Activated B cell treated with CpG ODN at 0.5 μM for 24 hours (primary cell): ENCODE results near the gene NR3C1. TPM values are rescaled to one million over a fixed set of nuclear protein-coding genes. Genes with fewer than 3 reads are reported as not detected.

Experiments
- ATAC-seq: fragments of 200-7000 bp; cut with Tn5 transposase; one replicate; pipeline ENCODE4 v1.10.0; 2021; ENCODE audit warnings: low read depth, mild to moderate bottlenecking, moderate library complexity
- CTCF ChIA-PET: fragments of 350-600 bp; sonication (Branson Sonifier 250); formaldehyde crosslinking; loops from one replicate; lab custom pipeline; 2021; ENCODE audit warnings: antibody characterized with exemption; lab: Charles Lee
- POLR2A ChIA-PET: fragments of 350-600 bp; sonication (Branson Sonifier 250); formaldehyde crosslinking; loops from one replicate; lab custom pipeline; 2021; ENCODE audit warnings: antibody characterized with exemption; lab: Charles Lee
- DNase-seq: peaks from one replicate; pipeline ENCODE4 v3.0.0; 2022
- H3K27ac Mint-ChIP-seq: one replicate; pipeline ENCODE4 v1.8.0; 2020; ENCODE audit warnings: mixed read lengths
- H3K27me3 Mint-ChIP-seq: one replicate; pipeline ENCODE4 v1.8.0; 2021; ENCODE audit warnings: mixed read lengths
- H3K36me3 Mint-ChIP-seq: one replicate; pipeline ENCODE4 v1.8.0; 2021; ENCODE audit warnings: low read depth, mixed read lengths
- H3K4me1 Mint-ChIP-seq: one replicate; pipeline ENCODE4 v1.8.0; 2021; ENCODE audit warnings: mixed read lengths
- H3K4me3 Mint-ChIP-seq: one replicate; pipeline ENCODE4 v1.8.0; 2020; ENCODE audit warnings: mild to moderate bottlenecking, mixed read lengths
- H3K9me3 Mint-ChIP-seq: one replicate; pipeline ENCODE4 v1.8.0; 2020; ENCODE audit warnings: mixed read lengths
- CTCF ChIP-seq: fragments of 200-600 bp; IDR thresholded peaks from one replicate; pipeline ENCODE4 v1.8.0; 2022; ENCODE audit warnings: antibody characterized with exemption, mild to moderate bottlenecking
- intact Hi-C: fragments of 100-400 bp; cut with micrococcal nuclease; formaldehyde crosslinking; loops from one replicate; pipeline ENCODE4 v1.15.1; 2024
- total RNA-seq: library from RNA; stranded (reverse); gene quantifications from 2 replicates; pipeline ENCODE4 v1.2.3, GENCODE V29; 2022

Gene NR3C1
- total RNA-seq, 1 donor from 2014 or later, result 110 TPM

- no peak overlapping the region for H3K27ac Mint-ChIP-seq
- H3K4me1 Mint-ChIP-seq, result peaks cover 57% of the 10 kb centered on the region
- ChIA-PET CTCF (no interaction called here), POLR2A (no interaction called here)
- H3K4me3 Mint-ChIP-seq, result no peak overlapping the region
- no peaks in the 10 kb centered on the region for H3K9me3 Mint-ChIP-seq
- ATAC-seq (no peak), DNase-seq (no peak)
- H3K27me3 Mint-ChIP-seq, result no peaks in the 10 kb centered on the region
- peaks cover 56% of the 10 kb centered on the region for H3K36me3 Mint-ChIP-seq
- TF ChIP-seq CTCF, result no peak
- intact Hi-C loops, result loop anchor here (10.0 kb wide), 1 partner anchor 512 kb away; no protein-coding TSS in a partner anchor
These were observed 90.7 kb downstream of the NR3C1 start for GRCh38 chr5:143312822-143313221.

DNA sequence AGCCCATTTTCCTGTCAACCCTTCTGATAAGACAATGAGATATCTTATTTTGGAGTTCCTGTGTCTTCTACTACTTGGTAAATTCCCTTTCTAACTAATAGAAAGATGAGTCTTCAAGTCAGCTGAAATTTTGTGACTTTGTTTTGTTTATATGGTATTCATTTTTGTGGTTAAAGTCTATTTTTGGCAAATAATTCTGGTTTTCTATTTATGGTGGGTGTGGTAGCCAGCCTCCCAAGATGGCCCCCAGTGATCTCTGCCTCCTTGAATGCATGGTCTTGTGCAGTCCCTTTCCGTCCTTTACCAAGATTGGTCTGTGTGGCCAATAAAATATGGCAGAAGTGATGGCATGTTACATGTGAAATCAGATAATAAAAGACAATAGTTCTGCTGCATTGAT, 91.5 kb downstream of the NR3C1 start:
- ChIA-PET POLR2A (no interaction called here), CTCF (no interaction called here)

GRCh38 chr5:143311428-143311827, 92.1 kb downstream of the NR3C1 start:
- no peak for TF ChIP-seq CTCF
- intact Hi-C loops, result loop anchor here (10.0 kb wide), 1 partner anchor 513 kb away; no protein-coding TSS in a partner anchor
- CTCF ChIA-PET, result no interaction called here
- no peaks in the 10 kb centered on the region for H3K27me3 Mint-ChIP-seq
- peaks cover 46% of the 10 kb centered on the region for H3K4me1 Mint-ChIP-seq
- ATAC-seq, result no peak
- no peaks in the 10 kb centered on the region for H3K9me3 Mint-ChIP-seq
- no peak for DNase-seq
- H3K4me3 Mint-ChIP-seq, result no peak overlapping the region
- POLR2A ChIA-PET, result interaction anchor here (0.6 to 0.7 kb wide), 3 partner anchors 126 to 321 kb away, joined by 5 to 6 read pairs (median 5); no protein-coding TSS in a partner anchor
- no peak overlapping the region for H3K27ac Mint-ChIP-seq
- H3K36me3 Mint-ChIP-seq, result peaks cover 65% of the 10 kb centered on the region

More for the DNA sequence above, 91.5 kb downstream of the NR3C1 start:
- Mint-ChIP-seq H3K27me3 (no peaks in the 10 kb centered on the region), H3K9me3 (no peaks in the 10 kb centered on the region), H3K4me1 (peaks cover 51% of the 10 kb centered on the region), H3K27ac (no peak overlapping the region), H3K36me3 (peaks cover 65% of the 10 kb centered on the region), H3K4me3 (no peak overlapping the region)
- ATAC-seq (no peak), DNase-seq (no peak)
- intact Hi-C loops, result loop anchor here (10.0 kb wide), 1 partner anchor 513 kb away; no protein-coding TSS in a partner anchor
- TF ChIP-seq CTCF, result no peak

DNA sequence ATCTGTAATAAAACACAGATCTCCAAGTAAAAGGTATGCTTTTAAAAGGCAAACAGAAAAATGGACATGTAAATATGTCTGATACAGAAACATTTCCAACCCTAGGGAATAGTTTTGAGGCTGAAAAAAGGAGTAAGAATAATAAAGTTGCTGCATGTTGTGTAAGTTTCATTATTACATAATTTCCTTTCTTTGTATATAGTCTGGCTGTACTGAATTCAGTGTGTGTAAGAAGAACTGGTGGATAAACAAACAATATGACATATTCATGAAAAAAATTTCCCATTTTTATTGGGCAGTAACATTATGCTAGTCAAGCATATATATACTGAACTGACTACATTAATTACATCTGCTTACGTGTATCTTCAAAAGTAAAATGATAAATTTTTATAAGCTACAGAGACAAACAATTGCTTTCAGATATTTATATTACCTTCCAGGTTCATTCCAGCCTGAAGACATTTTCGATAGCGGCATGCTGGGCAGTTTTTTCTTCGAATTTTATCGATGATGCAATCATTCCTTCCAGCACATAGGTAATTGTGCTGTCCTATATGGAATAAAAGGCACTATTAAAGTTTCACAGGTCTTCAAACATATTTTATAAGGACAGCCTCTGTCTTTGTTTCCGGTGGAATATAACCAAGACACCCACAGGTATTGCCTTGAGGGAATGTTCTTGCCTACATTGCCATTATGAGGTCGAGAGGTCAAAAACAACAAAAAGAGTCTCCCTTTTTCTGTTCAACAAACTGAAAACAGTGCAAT, 93.6 kb downstream of the NR3C1 start:
- DNase-seq (no peak), ATAC-seq (no peak)
- intact Hi-C loops, result loop anchor here (10.0 kb wide), 1 partner anchor 515 kb away; no protein-coding TSS in a partner anchor
- Mint-ChIP-seq H3K36me3 (peaks cover 79% of the 10 kb centered on the region), H3K9me3 (no peaks in the 10 kb centered on the region), H3K27ac (no peak overlapping the region), H3K4me3 (no peak overlapping the region), H3K27me3 (no peaks in the 10 kb centered on the region), H3K4me1 (peaks cover 34% of the 10 kb centered on the region)
- TF ChIP-seq CTCF, result no peak
- CTCF ChIA-PET, result no interaction called here
- POLR2A ChIA-PET, result no interaction called here

DNA sequence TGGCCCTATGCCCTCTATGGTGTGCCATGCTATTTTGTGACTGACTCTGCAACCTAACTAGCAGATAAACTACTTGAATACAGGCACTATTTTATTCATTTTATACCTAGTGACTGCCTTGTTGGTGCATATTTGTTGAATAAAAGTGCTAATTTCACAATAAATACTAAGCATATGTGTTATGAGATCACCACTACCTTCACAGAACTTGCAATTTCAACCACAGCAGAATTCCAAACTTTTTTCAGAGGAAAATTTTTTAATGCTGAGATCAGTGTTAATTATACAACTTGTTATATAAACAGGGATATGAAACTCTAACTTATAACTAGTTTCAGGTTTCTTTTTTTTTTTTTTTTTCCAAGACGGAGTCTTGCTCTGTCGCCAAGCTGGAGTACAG, 94.8 kb downstream of the NR3C1 start:
- TF ChIP-seq CTCF, result no peak
- no peaks in the 10 kb centered on the region for H3K27me3 Mint-ChIP-seq
- DNase-seq (no peak), ATAC-seq (no peak)
- H3K4me3 Mint-ChIP-seq, result no peak overlapping the region
- peaks cover 32% of the 10 kb centered on the region for H3K4me1 Mint-ChIP-seq
- H3K9me3 Mint-ChIP-seq, result no peaks in the 10 kb centered on the region
- intact Hi-C loops, result no loop called here
- ChIA-PET CTCF (no interaction called here), POLR2A (no interaction called here)
- peaks cover 87% of the 10 kb centered on the region for H3K36me3 Mint-ChIP-seq
- peak overlapping the region; percentile 36 for H3K27ac Mint-ChIP-seq
